Astrocyte of the cerebellum (primary cell): ENCODE results near the gene KCNAB1.

Experiments
- DNase-seq: peaks from one replicate; pipeline ENCODE4 v3.0.0-alpha.2; 2011; ENCODE audit warnings: low read depth
- H3K4me3 ChIP-seq: 2 replicates; pipeline ENCODE4 v1.5.1; 2011; ENCODE audit warnings: mild to moderate bottlenecking, low read depth, low read length, moderate library complexity
- in situ Hi-C: cut with HindIII; loops from 2 replicates; pipeline ENCODE4 v1.10.0; 2017; ENCODE audit warnings: low sequenced_read_pairs
- TF ChIP-seq, protein P1 (sequence below): IDR thresholded peaks from 2 replicates; pipeline ENCODE4 v1.5.1; 2012; ENCODE audit warnings: low read length, low read depth, moderate library complexity, mild to moderate bottlenecking; ENCODE audit errors: missing control alignments

The KCNAB1 gene

GRCh38 chr3:156576051-156576450 is 455.7 kb downstream of the KCNAB1 start:
- TF ChIP-seq, protein P1, sequence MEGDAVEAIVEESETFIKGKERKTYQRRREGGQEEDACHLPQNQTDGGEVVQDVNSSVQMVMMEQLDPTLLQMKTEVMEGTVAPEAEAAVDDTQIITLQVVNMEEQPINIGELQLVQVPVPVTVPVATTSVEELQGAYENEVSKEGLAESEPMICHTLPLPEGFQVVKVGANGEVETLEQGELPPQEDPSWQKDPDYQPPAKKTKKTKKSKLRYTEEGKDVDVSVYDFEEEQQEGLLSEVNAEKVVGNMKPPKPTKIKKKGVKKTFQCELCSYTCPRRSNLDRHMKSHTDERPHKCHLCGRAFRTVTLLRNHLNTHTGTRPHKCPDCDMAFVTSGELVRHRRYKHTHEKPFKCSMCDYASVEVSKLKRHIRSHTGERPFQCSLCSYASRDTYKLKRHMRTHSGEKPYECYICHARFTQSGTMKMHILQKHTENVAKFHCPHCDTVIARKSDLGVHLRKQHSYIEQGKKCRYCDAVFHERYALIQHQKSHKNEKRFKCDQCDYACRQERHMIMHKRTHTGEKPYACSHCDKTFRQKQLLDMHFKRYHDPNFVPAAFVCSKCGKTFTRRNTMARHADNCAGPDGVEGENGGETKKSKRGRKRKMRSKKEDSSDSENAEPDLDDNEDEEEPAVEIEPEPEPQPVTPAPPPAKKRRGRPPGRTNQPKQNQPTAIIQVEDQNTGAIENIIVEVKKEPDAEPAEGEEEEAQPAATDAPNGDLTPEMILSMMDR: no peak
- H3K4me3 ChIP-seq: no peak overlapping the region
- in situ Hi-C loops: no loop called here
- DNase-seq: no peak

GRCh38 chr3:156576651-156577348 is 456.4 kb downstream of the KCNAB1 start:
- TF ChIP-seq, protein P1: no peak
- in situ Hi-C loops: no loop called here
- DNase-seq: no peak
- no peak overlapping the region for H3K4me3 ChIP-seq

DNA sequence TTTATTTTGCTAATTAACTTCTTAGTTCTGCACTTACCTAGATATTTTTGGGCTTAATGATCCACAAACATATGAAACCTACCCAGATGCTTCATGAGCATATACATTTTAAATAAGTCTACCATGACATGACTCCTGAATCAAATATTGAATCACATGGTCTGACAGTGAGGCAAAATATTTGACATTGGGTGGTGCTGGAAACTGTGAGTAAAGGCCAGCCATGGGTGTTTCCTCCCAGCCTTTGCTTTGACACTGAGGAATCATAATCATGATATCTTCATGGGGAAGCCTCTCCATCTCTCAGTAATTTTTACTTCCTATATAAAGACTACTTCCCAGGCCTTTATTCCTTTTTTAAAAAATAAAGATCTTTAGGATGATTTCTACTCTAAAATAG is 457.4 kb downstream of the KCNAB1 start:
- TF ChIP-seq, protein P1: no peak
- in situ Hi-C loops: no loop called here
- no peak overlapping the region for H3K4me3 ChIP-seq
- DNase-seq: no peak

- H3K4me3 ChIP-seq: no peak overlapping the region
- TF ChIP-seq, protein P1: no peak
- no peak for DNase-seq
- in situ Hi-C loops: no loop called here
These were observed 459.1 kb downstream of the KCNAB1 start for GRCh38 chr3:156579427-156579851.

- in situ Hi-C loops: no loop called here
- no peak for DNase-seq
- TF ChIP-seq, protein P1: no peak
- no peak overlapping the region for H3K4me3 ChIP-seq
These were observed 460.7 kb downstream of the KCNAB1 start for GRCh38 chr3:156581033-156581432.

GRCh38 chr3:156581954-156582353 is 461.6 kb downstream of the KCNAB1 start:
- DNase-seq: no peak
- no peak overlapping the region for H3K4me3 ChIP-seq
- in situ Hi-C loops: no loop called here
- TF ChIP-seq, protein P1: no peak
